AG20443 (cell line): ENCODE measurements around the gene PSAP.

Experiments used
- DNase-seq: peaks from one replicate; pipeline ENCODE4 v3.0.0; 2012; ENCODE audit warnings: low spot score, mixed read lengths

The PSAP gene

DNA sequence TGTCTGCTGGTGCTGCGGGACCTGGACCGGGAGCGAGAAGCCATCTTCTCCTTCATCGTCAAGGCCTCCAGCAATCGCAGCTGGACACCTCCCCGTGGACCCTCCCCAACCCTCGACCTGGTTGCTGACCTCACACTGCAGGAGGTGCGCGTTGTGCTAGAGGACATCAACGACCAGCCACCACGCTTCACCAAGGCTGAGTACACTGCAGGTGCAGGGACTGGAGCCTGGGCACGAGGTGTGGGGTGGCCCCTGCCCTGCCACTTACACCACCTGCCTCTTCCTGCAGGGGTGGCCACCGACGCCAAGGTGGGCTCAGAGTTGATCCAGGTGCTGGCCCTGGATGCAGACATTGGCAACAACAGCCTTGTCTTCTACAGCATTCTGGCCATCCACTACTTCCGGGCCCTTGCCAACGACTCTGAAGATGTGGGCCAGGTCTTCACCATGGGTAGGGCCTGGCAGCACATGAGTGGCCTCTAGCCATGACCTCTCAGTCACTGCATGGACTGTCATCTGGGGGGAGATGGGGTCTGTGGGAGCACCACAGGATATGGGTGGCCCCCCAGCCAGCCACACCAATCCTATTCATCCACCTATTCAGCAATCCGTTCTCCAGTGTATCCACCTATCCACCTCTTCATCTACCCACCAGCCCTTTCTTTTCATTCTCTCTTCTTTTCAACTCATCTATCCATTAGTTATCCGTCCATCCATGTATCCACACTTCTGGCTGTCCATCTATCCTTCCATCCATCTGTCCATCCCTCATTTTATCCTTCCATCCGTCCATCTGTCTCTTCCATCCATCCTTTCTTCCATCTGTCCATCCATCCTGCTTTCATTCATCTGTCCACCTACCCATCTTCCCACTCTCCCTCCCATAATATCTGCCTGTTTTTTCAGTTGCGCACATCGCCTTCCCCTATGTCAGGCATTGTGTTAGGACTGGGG, 43.2 kb downstream of the PSAP start:
- no peak for DNase-seq

DNA sequence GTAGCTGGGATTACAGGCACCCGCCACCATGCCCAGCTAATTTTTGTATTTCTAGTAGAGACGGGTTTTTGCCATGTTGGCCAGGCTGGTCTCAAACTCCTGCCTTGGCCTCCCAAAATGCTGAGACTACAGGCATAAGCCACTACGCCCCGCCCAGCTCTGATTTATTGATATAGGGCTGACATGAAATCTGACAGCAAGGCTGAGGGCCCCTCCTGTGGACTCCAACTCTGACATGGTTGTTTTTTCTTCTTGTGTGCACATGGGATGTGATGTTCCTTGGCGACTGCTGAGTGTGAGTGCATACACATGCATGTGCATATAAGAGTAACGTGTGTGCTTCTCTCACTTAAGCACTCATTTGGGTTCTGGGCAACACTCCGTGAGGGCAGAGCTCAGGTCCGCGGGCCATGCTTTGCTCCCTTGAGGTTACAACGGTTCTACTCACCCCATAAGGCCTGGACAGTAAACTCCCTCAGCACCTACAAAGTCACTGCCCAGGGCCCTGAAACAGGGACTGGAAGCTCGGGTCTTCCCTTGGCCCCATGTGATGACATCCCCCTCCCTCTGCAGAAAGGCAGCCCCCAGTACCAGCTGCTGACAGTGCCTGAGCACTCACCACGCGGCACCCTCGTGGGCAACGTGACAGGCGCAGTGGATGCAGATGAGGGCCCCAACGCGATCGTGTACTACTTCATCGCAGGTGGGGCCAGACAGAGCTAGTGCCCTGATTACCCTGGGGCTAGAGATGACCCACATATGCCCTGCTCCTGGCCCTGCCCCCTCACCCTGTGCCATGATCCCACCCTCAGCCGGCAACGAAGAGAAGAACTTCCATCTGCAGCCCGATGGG, 44.1 kb downstream of the PSAP start:
- no peak for DNase-seq

DNA sequence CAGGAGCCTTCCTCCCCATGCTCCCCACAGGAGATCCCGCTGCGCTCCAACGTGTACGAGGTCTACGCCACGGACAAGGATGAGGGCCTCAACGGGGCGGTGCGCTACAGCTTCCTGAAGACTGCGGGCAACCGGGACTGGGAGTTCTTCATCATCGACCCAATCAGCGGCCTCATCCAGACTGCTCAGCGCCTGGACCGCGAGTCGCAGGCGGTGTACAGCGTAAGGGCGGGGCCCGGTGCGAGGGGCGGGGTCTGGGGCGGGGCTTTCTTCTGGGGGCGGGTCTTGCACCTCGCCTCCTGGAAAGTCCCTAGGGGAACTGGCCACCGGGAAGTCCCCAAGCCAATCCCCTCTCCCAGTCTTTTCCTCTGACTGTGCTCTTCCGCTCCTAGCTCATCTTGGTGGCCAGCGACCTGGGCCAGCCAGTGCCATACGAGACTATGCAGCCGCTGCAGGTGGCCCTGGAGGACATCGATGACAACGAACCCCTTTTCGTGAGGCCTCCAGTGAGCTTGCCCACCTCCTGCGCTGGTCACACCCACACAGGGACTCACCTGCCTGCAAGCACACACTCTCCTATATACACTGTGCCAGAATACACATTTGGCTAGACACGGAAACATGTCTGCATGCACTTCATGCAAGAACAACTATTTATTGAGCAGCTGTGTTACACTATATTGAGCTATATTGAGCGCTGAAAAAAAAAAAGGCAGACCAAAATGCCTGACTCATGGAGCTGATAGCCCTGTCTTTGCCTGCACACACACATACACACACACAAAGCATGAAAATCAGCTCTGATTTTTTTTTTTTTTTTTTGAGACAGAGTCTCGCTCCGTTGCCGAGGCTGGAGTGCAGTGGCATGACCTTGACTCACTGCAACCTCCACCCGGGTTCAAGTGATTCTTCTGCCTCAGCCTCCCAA, 45.0 kb downstream of the PSAP start:
- no peak for DNase-seq

DNA sequence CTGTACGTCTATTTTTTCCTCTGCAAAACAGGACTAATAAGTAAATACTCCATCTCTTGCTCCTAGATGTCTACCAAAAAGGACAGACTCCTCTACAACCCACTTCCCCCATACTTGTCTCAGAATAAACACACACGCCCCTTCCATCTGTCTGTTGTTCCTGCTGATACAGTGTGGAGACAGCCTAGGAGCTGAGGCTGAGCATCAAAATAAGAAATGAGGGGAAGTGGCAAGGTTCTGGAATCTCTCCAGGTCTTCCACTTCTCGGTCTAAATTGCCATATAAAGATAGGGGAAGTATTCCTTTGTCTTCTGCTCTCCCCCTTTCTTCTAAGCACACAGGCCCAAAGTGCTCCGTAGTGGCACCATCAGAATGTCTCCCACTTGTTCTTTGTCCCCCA, 47.0 kb downstream of the PSAP start:
- no peak for DNase-seq

DNA sequence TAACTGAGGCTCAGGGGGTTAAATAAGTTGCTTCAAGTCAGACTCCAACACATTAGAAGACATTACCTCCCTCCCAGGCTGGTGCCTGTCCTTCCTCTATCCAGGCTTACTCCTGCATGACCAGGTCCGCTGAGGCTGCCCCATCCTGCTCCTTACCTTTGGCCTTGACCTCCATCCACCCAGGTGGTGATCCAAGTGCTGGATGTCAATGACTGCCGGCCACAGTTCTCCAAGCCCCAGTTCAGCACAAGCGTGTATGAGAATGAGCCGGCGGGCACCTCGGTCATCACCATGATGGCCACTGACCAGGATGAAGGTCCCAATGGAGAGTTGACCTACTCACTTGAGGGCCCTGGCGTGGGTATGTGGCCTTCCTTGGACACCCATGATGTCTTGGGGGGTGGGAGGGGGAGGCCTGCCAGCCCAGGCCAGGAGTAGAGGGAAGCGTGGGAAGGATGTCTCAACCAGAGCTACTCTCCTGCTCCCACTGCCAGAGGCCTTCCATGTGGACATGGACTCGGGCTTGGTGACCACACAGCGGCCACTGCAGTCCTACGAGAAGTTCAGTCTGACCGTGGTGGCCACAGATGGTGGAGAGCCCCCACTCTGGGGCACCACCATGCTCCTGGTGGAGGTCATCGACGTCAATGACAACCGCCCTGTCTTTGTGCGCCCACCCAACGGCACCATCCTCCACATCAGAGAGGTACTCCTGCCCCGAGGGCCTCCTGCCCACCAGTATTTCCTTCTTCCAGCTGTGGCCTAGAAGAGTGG, 48.1 kb downstream of the PSAP start:
- no peak for DNase-seq

- DNase-seq: no peak
Observed at GRCh38 chr10:71802235-71802634, 48.8 kb downstream of the PSAP start.

DNA sequence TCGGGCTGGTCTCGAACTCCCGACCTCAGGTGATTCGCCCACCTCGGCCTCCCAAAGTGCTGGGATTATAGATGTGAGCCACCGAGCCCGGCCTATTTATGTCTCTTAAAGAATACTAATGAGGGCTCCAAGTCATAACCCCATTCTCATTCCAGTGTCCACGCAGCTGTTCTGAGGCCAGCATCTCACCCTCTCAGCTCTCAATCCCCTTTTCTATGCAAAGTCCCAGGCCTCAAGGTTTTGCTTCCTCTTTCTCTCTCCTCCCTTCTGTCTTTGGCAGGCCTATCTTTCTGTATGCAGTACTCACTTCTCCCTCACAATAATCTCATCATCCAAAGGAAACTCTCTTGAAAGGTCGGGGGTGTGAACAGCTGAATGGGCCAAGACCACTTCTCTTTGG, 49.7 kb downstream of the PSAP start:
- DNase-seq: no peak

GRCh38 chr10:71799608-71800453, 51.2 kb downstream of the PSAP start:
- DNase-seq: no peak

GRCh38 chr10:71799112-71799511, 51.9 kb downstream of the PSAP start:
- no peak for DNase-seq

GRCh38 chr10:71798308-71798624, 52.8 kb downstream of the PSAP start:
- no peak for DNase-seq

DNA sequence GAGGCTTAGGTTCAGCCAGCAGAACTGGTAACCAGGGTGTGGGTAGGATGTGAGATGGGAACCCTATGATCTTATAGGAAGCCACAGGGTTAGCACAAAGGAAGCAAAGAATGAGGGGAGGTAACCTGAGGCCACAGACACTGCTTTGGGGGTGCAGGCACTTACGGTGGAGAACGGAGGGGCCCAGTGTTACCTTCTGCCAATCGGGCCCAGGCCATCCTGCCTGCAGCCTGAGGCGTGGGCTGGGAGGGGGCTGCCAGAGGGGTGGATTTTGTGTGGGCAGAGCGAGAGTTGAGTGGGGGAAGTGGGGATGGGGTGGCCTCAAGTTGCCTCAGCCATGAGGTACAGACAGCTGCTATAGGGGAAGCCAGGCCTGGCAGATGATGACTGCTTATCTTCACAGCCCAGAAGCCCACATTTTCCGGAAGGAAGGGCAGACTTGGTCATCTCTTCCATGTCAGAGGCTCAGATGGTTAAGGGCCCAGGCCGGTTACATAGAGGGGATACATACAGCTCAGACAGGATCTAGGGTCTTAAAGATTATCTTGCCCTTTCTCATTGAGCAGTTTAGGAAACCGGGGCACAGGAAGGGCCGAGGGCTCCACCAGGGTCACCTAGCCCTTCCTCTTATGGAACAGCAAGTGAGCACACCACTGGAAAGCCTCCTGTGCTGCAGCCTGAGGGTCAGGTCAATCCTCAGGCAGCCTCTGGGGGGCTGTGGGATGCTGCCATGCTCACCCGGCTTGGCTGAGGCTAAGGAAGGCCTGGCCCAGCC, 53.3 kb downstream of the PSAP start:
- no peak for DNase-seq

- no peak for DNase-seq
Observed at GRCh38 chr10:71796749-71797405, 54.2 kb downstream of the PSAP start.

DNA sequence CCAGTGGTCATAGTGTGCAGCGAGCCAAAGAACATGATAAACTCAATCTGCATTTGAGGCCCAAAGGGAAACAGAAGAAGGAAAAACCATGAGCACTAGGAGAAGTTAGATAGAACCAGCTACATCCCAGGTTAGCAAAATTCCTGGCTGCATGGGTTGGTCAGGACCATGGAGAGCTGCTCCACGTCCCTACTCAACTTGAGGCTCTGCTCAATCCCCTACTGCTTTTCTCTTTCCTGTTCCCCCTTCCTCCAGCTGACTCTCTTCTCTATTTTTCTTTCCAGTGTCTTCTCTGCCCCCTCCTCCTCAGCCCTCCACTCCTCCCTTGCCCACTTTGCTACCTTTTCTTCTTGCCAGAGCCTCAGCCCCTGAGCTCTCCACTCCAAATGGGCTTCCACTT, 55.8 kb downstream of the PSAP start:
- peak; percentile 60 for DNase-seq

DNA sequence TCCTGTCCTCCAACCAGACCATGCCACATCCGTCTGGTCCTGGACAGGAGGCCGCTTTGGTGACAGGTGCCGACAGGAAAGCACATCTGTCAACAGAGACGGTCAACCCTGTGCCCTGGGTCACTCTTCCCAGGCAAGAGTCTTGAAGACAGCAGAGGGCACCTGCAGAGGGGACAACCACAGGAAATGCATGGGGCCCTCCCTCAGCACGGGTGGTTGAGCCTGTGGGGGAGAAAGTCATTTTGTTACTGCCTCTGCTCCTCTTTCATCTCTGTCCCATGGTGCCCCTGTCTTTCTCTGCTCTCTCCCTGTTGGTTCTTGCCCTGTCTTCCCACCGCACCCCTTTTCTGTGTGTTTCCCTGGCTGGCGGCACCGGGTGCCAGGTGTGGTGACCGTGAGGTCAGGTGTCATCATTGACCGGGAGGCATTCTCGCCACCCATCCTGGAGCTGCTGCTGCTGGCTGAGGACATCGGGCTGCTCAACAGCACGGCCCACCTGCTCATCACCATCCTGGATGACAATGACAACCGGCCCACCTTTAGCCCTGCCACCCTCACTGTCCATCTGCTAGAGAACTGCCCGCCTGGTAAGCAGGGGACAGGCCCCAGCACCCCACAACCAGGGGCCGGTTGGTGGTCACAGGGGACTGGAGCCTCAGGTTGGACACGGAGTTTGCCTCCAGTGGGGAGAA, 60.2 kb downstream of the PSAP start:
- DNase-seq: no peak

- no peak for DNase-seq
Observed at GRCh38 chr10:71789871-71790270, 61.2 kb downstream of the PSAP start.

- DNase-seq: no peak
Observed at GRCh38 chr10:71788954-71789353, 62.1 kb downstream of the PSAP start.

- DNase-seq: no peak
Observed at GRCh38 chr10:71784679-71785272, 66.3 kb downstream of the PSAP start.
